ENCODE results near the gene MAPK8IP1. TPM values are rescaled to one million over a fixed set of nuclear protein-coding genes. Genes with fewer than 3 reads are reported as not detected.

The MAPK8IP1 gene
- total RNA-seq, 4 donors from 2014 or later = 3.2 to 7.4 (median 4.3) TPM

- TF ChIP-seq, protein P1, sequence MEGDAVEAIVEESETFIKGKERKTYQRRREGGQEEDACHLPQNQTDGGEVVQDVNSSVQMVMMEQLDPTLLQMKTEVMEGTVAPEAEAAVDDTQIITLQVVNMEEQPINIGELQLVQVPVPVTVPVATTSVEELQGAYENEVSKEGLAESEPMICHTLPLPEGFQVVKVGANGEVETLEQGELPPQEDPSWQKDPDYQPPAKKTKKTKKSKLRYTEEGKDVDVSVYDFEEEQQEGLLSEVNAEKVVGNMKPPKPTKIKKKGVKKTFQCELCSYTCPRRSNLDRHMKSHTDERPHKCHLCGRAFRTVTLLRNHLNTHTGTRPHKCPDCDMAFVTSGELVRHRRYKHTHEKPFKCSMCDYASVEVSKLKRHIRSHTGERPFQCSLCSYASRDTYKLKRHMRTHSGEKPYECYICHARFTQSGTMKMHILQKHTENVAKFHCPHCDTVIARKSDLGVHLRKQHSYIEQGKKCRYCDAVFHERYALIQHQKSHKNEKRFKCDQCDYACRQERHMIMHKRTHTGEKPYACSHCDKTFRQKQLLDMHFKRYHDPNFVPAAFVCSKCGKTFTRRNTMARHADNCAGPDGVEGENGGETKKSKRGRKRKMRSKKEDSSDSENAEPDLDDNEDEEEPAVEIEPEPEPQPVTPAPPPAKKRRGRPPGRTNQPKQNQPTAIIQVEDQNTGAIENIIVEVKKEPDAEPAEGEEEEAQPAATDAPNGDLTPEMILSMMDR (IDR thresholded peaks at IDR 0.05) = no peak
- no peak for DNase-seq (ENCODE audit: low spot score)
- ATAC-seq (ENCODE audit: low FRiP score) = no peak
Observed at GRCh38 chr11:45881708-45882368, 3.6 kb upstream of the MAPK8IP1 start.

GRCh38 chr11:45884596-45885185 lies 760 bp upstream of the MAPK8IP1 start:
- ATAC-seq (ENCODE audit: low FRiP score) (no peak), DNase-seq (ENCODE audit: low spot score) (no peak)
- TF ChIP-seq, protein P1 (IDR thresholded peaks at IDR 0.05) = no peak

DNA sequence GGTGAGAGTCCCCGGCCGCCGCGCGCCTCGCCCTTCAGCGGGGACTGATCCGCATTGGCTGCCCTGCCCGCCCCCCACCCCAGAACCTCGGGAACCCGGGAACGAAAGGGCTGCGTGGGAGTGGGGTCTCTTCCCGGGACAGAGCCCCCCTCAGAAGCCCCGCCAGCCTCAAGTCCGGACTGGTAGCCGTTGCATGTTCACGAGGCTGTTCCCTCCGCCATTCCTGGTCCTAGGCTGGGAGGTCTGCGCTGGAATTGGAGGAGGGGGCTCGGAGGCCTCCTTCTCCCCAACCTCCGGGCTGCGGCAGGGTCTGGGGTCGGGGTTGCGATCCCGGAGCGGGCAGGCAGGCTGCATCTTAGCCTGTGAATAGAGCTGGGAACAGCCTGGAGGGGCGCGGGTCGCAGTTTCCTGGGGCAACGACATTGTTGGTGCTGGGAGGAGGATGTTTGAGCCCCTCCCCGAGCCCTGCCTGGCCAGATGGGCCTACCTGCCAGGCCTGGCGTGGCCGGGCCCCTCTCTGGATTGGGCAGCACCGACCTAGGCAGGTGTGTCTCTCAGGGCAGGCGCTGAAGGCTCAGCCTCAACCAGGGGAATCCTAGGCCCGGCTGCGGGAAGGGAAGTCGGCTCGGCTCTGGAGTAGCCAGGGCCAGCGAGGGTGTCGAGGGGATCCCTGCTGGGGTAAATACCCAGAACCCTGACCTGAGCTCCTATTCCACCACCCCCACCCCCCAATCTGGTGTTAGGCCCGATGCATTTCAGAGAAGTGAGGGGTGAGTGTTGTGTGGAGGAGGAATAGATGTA lies 670 bp downstream of the MAPK8IP1 start:
- TF ChIP-seq, protein P1 (IDR thresholded peaks at IDR 0.05) = no peak

DNA sequence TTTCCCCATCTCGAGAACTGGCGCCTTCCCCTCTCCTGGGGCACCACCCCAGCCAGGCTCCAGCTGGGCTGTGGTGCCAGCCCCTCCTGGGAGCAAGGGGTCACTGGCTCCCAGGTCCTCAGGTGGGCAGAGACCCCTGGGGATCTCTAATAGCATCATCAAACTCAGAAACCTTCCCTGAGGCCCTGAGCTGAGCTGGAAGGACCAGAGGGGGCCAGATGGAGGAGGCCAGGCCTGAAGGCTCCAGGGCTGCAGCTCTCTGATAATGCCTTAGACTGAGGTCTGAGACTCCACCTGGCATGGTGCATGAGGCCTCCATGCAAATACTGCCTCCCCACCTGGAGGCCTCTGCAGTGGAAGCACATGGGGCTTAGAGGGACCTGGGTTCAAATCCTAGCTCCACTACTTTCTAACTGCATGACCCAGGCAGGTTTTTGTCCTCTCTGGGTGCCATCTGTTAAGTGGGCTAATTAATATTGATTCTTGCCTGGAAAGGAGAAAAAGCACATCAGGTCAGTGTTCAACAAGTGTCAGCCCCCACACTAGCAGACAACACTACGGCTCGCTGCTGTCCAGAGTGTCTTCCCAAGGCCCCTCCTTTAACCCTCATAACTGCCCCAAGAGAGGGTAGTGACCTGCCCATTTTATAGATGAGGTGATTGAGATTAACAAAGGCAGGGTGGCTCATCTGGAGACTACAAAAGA lies 1.5 kb downstream of the MAPK8IP1 start:
- ATAC-seq (ENCODE audit: low FRiP score) (no peak), DNase-seq (ENCODE audit: low spot score) (no peak)

More for the DNA sequence above, 670 bp downstream of the MAPK8IP1 start:
- DNase-seq (ENCODE audit: low spot score) = no peak
- ATAC-seq (ENCODE audit: low FRiP score) = no peak

DNA sequence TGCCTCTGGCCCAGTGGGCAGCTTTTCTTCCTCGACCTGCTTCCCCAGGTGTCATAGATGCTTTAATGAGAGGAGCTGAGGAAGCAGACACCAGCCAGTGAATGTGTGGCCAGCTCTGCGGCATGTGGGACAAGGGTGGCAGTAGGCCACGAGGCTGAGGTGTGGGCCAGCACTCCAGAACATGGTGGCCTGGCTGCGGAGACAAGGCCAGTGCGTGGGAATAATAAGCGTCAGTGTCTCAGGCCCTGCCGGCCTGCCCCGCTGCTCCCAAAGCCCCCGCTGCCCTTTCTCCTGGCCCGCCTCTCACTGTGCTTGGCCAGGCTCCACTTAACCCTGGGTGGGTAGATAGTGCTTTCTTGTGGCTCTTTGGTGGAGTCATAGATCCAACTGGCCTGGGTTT lies 2.1 kb downstream of the MAPK8IP1 start:
- ATAC-seq (ENCODE audit: low FRiP score) (no peak), DNase-seq (ENCODE audit: low spot score) (no peak)
- TF ChIP-seq, protein P1 (IDR thresholded peaks at IDR 0.05) = no peak

More for the DNA sequence above, 1.5 kb downstream of the MAPK8IP1 start:
- TF ChIP-seq, protein P1 (IDR thresholded peaks at IDR 0.05) = no peak

DNA sequence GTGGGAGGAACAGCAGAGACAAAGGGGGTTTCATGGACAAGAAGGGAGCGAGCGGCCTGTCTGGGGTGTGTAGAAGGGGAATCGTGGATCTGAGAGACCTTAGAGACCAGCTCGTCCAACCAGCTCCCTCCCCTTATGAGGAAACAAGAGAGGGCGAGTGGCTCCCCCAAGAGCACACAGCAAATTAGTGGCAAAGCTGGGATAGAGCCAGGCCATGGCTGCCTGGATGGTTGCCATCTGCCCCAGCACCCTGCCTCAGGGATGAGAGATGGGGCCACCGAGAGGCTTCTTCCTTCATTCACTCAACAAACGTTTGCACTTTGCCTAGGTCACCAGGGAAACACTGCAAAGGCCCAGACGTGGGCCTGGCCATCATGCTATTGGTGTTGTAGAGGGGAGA lies 4.1 kb downstream of the MAPK8IP1 start:
- DNase-seq (ENCODE audit: low spot score) (no peak), ATAC-seq (ENCODE audit: low FRiP score) (no peak)
- TF ChIP-seq, protein P1 (IDR thresholded peaks at IDR 0.05) = no peak
